B cell (primary cell): ENCODE results near the gene CLCN7. TPM values are rescaled to one million over a fixed set of nuclear protein-coding genes. Genes with fewer than 3 reads are reported as not detected.
A peak's percentile ranks its signal among the peaks of the same experiment; 100 is the strongest.

Experiments
- ATAC-seq: fragments of 200-7000 bp; cut with Tn5 transposase; one replicate; pipeline ENCODE4 v1.10.0; 2021; ENCODE audit warnings: low read depth, mild to moderate bottlenecking, moderate number of reproducible peaks, moderate library complexity
- CTCF ChIA-PET: fragments of 350-600 bp; sonication (Branson Sonifier 250); formaldehyde crosslinking; loops from one replicate; lab custom pipeline; 2021; ENCODE audit warnings: antibody characterized with exemption, inconsistent platforms; lab: Charles Lee
- POLR2A ChIA-PET: fragments of 350-600 bp; sonication (Branson Sonifier 250); formaldehyde crosslinking; loops from one replicate; lab custom pipeline; 2021; ENCODE audit warnings: antibody characterized with exemption; lab: Charles Lee
- DNase-seq: peaks from one replicate; pipeline ENCODE4 v3.0.0; 2013
- H2AFZ ChIP-seq: 2 replicates; pipeline ENCODE4 v1.6.1; 2012; ENCODE audit warnings: mild to moderate bottlenecking, low read depth, low read length; ENCODE audit not compliant: insufficient read depth, poor library complexity, severe bottlenecking
- H3K27ac ChIP-seq, 2 donors: 1 replicate in 1 of 2; 2 replicates in 1 of 2; pipeline ENCODE4 v1.5.1; 2012 to 2013; ENCODE audit warnings: low read length in 2 of 2, mild to moderate bottlenecking in 2 of 2, moderate library complexity in 1 of 2
- H3K27me3 ChIP-seq, 4 experiments: fragments of 200-600 bp in 1 of 4; sonication (generic) in 1 of 4; replicated peaks in 1 of 4; 1 replicate in 2 of 4; 2 replicates in 2 of 4; pipeline versions ENCODE4 v1.6.1 to v1.7.0; 2013 to 2016; ENCODE audit warnings: low read length in 3 of 4, mild to moderate bottlenecking in 2 of 4, mixed read lengths in 1 of 4, moderate library complexity in 1 of 4; ENCODE audit not compliant: insufficient read depth in 4 of 4, control insufficient read depth in 3 of 4; ENCODE audit errors: control extremely low read depth in 1 of 4
- H3K36me3 ChIP-seq, 2 experiments: replicated peaks in 1 of 2; 1 replicate in 1 of 2; 2 replicates in 1 of 2; pipeline versions ENCODE4 v1.6.1 to v1.7.1; 2013; ENCODE audit warnings: low read length in 1 of 2; ENCODE audit not compliant: insufficient read depth in 2 of 2, control insufficient read depth in 1 of 2; ENCODE audit errors: control extremely low read depth in 1 of 2, extremely low read depth in 1 of 2
- H3K4me1 ChIP-seq, 2 donors: fragments of 200-600 bp in 1 of 2; sonication (generic) in 1 of 2; 1 replicate in 1 of 2; 2 replicates in 1 of 2; pipeline versions ENCODE4 v1.5.1 to v1.6.1; 2013 to 2017; ENCODE audit warnings: low read length in 2 of 2; ENCODE audit not compliant: control insufficient read depth in 2 of 2, insufficient read depth in 2 of 2
- H3K4me2 ChIP-seq: replicated peaks from 2 replicates; pipeline ENCODE3; 2012; ENCODE audit warnings: mild to moderate bottlenecking, low read depth, low read length; ENCODE audit not compliant: poor library complexity, severe bottlenecking
- H3K4me3 ChIP-seq, 5 experiments: fragments of 200-600 bp in 1 of 5; sonication (generic) in 1 of 5; 1 replicate in 3 of 5; 2 replicates in 2 of 5; pipeline versions ENCODE4 v1.5.1 to v1.7.0; 2011 to 2016; ENCODE audit warnings: low read length in 4 of 5, mild to moderate bottlenecking in 4 of 5, low read depth in 2 of 5, control low read depth in 1 of 5, moderate library complexity in 1 of 5; ENCODE audit not compliant: insufficient read depth in 1 of 5; ENCODE audit errors: control extremely low read depth in 1 of 5, extremely low read depth in 1 of 5
- H3K79me2 ChIP-seq: fragments of 200-600 bp; sonication (generic); one replicate; pipeline ENCODE4 v1.6.0; 2016; ENCODE audit warnings: low read length; ENCODE audit not compliant: control insufficient read depth, insufficient read depth
- H3K9ac ChIP-seq: fragments of 200-600 bp; sonication (generic); 2 replicates; pipeline ENCODE4 v1.6.1; 2017; ENCODE audit warnings: mild to moderate bottlenecking, low read length, moderate library complexity
- H3K9me3 ChIP-seq, 3 donors: one replicate each; pipeline versions ENCODE4 v1.6.1 to v1.7.1; 2013; ENCODE audit warnings: low read length in 2 of 3; ENCODE audit not compliant: control insufficient read depth in 2 of 3, insufficient read depth in 1 of 3; ENCODE audit errors: control extremely low read depth in 1 of 3
- H4K20me1 ChIP-seq: 2 replicates; pipeline ENCODE4 v1.6.0; 2012; ENCODE audit warnings: mild to moderate bottlenecking, low read length; ENCODE audit not compliant: insufficient read depth, control insufficient read depth, poor library complexity, severe bottlenecking
- H3K27ac Mint-ChIP-seq: one replicate; pipeline ENCODE4 v1.8.0; 2021; ENCODE audit warnings: mixed read lengths
- H3K27me3 Mint-ChIP-seq: one replicate; pipeline ENCODE4 v1.8.0; 2021; ENCODE audit warnings: mixed read lengths
- H3K4me1 Mint-ChIP-seq: one replicate; pipeline ENCODE4 v1.8.0; 2021; ENCODE audit warnings: mixed read lengths
- H3K4me3 Mint-ChIP-seq: one replicate; pipeline ENCODE4 v1.8.0; 2021; ENCODE audit warnings: mixed read lengths
- H3K9me3 Mint-ChIP-seq: one replicate; pipeline ENCODE4 v1.8.0; 2022; ENCODE audit warnings: mixed read lengths; ENCODE audit not compliant: insufficient read depth
- CTCF ChIP-seq: fragments of 200-600 bp; IDR thresholded peaks from one replicate; pipeline ENCODE4 v1.8.0; 2022; ENCODE audit warnings: antibody characterized with exemption, mild to moderate bottlenecking
- EZH2 ChIP-seq: IDR thresholded peaks from 2 replicates; pipeline ENCODE4 v1.6.1; 2012; ENCODE audit warnings: borderline replicate concordance, low read depth, mild to moderate bottlenecking, moderate library complexity, low read length; ENCODE audit not compliant: insufficient read depth, poor library complexity, severe bottlenecking
- WGBS: methylation state at CpG from one replicate; pipeline ENCODE4 v1.1.5; 2013; ENCODE audit warnings: missing lambda C conversion rate; ENCODE audit not compliant: insufficient coverage; 5-methylcytosine and 5-hydroxymethylcytosine counted together
- intact Hi-C: fragments of 100-400 bp; cut with micrococcal nuclease; formaldehyde crosslinking; loops from one replicate; pipeline ENCODE4 v1.10.0; 2022
- polyA plus RNA-seq: library from polyadenylated mRNA; depleted of rRNA; stranded (reverse); fragments of >200 nt; gene quantifications from 2 replicates; pipeline ENCODE4 v1.2.3, GENCODE V29; 2012
- total RNA-seq, 2 donors: library from RNA; stranded (reverse); fragments of 120-200 nt in 1 of 2; gene quantifications; 1 replicate in 1 of 2; 2 replicates in 1 of 2; pipeline versions ENCODE4 v1.2.3 to v1.2.4, GENCODE V29; 2013 to 2022

CLCN7 gene
- total and polyA plus RNA-seq, 2 donors (not counting 1 experiment from before 2014, with no cell fraction given): 215 to 274 TPM

- Histone ChIP-seq H3K79me2 (peaks cover 74% of the 10 kb centered on the region), H3K4me1 (peaks cover 31 to 34% of the 10 kb centered on the region in 2 donors), H3K9me3 (peaks cover 0 to 3% (median 0%) of the 10 kb centered on the region in 3 donors), H3K4me3 (peak overlapping the region in 3 of 5 experiments; percentile 38 to 51 (median 50)), H3K27ac (peak overlapping the region; percentile 98), H3K36me3 (peaks cover 0 to 70% of the 10 kb centered on the region in 2 experiments), H3K4me2 (peak overlapping the region; percentile 70), H3K9ac (peak overlapping the region; percentile 65), H3K27me3 (no peaks in the 10 kb centered on the region), H2AFZ (no peak overlapping the region), H4K20me1 (no peaks in the 10 kb centered on the region)
- ChIA-PET CTCF (interaction anchor here (0.6 to 1.1 kb wide), 3 partner anchors 17 to 87 kb away, joined by 3 to 5 read pairs (median 3); no protein-coding TSS in a partner anchor), POLR2A (interaction anchor here (2.6 kb wide), 1 partner anchor 37 kb away, joined by 13 read pairs; the partner anchor contains the start of gene UQCC4)
- peaks cover 28% of the 10 kb centered on the region for H3K4me1 Mint-ChIP-seq
- no peaks in the 10 kb centered on the region for H3K9me3 Mint-ChIP-seq
- H3K4me3 Mint-ChIP-seq: peak overlapping the region; percentile 81
- TF ChIP-seq EZH2 (no peak), CTCF (no peak)
- no peak for ATAC-seq
- DNase-seq: peak; percentile 52
- H3K27ac Mint-ChIP-seq: peak overlapping the region; percentile 97
- intact Hi-C loops: loop anchor here (1.0 to 2.0 kb wide), 2 partner anchors 18 to 35 kb away; partner anchors contain the start of genes CLCN7 and TELO2
- 77% methylated on average over 32 of the region's 42 CpGs for whole genome bisulfite sequencing
- no peaks in the 10 kb centered on the region for H3K27me3 Mint-ChIP-seq
Measured at GRCh38 chr16:1457489-1458245, 17.2 kb downstream of the CLCN7 start.

- Histone ChIP-seq H4K20me1 (no peaks in the 10 kb centered on the region), H3K4me1 (peaks cover 31 to 34% of the 10 kb centered on the region in 2 donors), H3K36me3 (peaks cover 0 to 76% of the 10 kb centered on the region in 2 experiments), H3K4me3 (peak overlapping the region in 1 of 5 experiments; percentile 38), H3K4me2 (peak overlapping the region; percentile 70), H2AFZ (no peak overlapping the region), H3K9ac (no peak overlapping the region), H3K9me3 (peaks cover 0 to 3% (median 0%) of the 10 kb centered on the region in 3 donors), H3K27ac (peak overlapping the region in 1 of 2 donors; percentile 98), H3K27me3 (no peaks in the 10 kb centered on the region), H3K79me2 (peaks cover 73% of the 10 kb centered on the region)
- no peak for ATAC-seq
- WGBS: 86% methylated on average over 16 of the region's 16 CpGs
- CTCF ChIA-PET: interaction anchor here (0.8 kb wide), 1 partner anchor 11 kb away, joined by 3 read pairs; no protein-coding TSS in a partner anchor
- Mint-ChIP-seq H3K27me3 (no peaks in the 10 kb centered on the region), H3K27ac (no peak overlapping the region), H3K4me1 (peaks cover 28% of the 10 kb centered on the region), H3K4me3 (no peak overlapping the region), H3K9me3 (no peaks in the 10 kb centered on the region)
- POLR2A ChIA-PET: no interaction called here
- DNase-seq: no peak
- TF ChIP-seq EZH2 (no peak), CTCF (no peak)
- intact Hi-C loops: no loop called here
Measured at GRCh38 chr16:1456951-1457350, 17.9 kb downstream of the CLCN7 start.
